H1 (cell line): ENCODE results near the gene HOXB3.

ENCODE experiments used
- CBX8 ChIP-seq: fragments of 300-800, 300-1000 bp; sonication (generic); IDR thresholded peaks from 2 replicates; pipeline ENCODE4 v1.7.1; 2016; ENCODE audit warnings: low read depth, low read length, borderline replicate concordance
- CHD2 ChIP-seq: IDR thresholded peaks from 2 replicates; pipeline ENCODE4 v1.6.1; 2012; ENCODE audit warnings: low read length, improper control_type of control experiment
- EP300 ChIP-seq, 2 experiments: IDR thresholded peaks; 1 replicate in 1 of 2; 2 replicates in 1 of 2; pipeline ENCODE4 v1.6.1; 2011 to 2012; ENCODE audit warnings: low read depth in 2 of 2, low read length in 2 of 2, mild to moderate bottlenecking in 2 of 2, borderline replicate concordance in 1 of 2, inconsistent platforms in 1 of 2, moderate library complexity in 1 of 2
- GABPA ChIP-seq: IDR thresholded peaks from 2 replicates; pipeline ENCODE4 v1.6.1; 2011; ENCODE audit warnings: mild to moderate bottlenecking, low read length, moderate library complexity, borderline replicate concordance; ENCODE audit not compliant: insufficient read depth
- GTF2F1 ChIP-seq: IDR thresholded peaks from 2 replicates; pipeline ENCODE4 v1.6.1; 2012; ENCODE audit warnings: low read depth, low read length, improper control_type of control experiment, borderline replicate concordance
- POLR2A ChIP-seq, 2 experiments: IDR thresholded peaks; 1 replicate in 1 of 2; 2 replicates in 1 of 2; pipeline ENCODE4 v1.6.1; 2011; ENCODE audit warnings: low read depth in 2 of 2, low read length in 2 of 2, mild to moderate bottlenecking in 2 of 2; ENCODE audit errors: control extremely low read depth in 1 of 2
- POU5F1 ChIP-seq: IDR thresholded peaks from 2 replicates; pipeline ENCODE4 v1.6.1; 2011; ENCODE audit warnings: low read depth, mild to moderate bottlenecking, low read length, moderate library complexity
- RBBP5 ChIP-seq: IDR thresholded peaks from 2 replicates; pipeline ENCODE4 v1.7.1; 2012; ENCODE audit warnings: low read depth, mild to moderate bottlenecking, inconsistent platforms, low read length, moderate library complexity, borderline replicate concordance
- SUZ12 ChIP-seq: fragments of 200-600 bp; sonication (generic); IDR thresholded peaks from 2 replicates; pipeline ENCODE4 v1.6.1; 2012; ENCODE audit warnings: mild to moderate bottlenecking, inconsistent platforms, low read length, moderate library complexity, mixed read lengths
- TBP ChIP-seq: IDR thresholded peaks from 2 replicates; pipeline ENCODE4 v1.6.1; 2011; ENCODE audit warnings: low read depth, low read length, improper control_type of control experiment
- TF ChIP-seq, protein P1 (sequence below), 3 experiments: IDR thresholded peaks; 1 replicate in 2 of 3; 2 replicates in 1 of 3; pipeline versions ENCODE4 v1.5.1 to v1.6.1; 2011; ENCODE audit warnings: low read length in 3 of 3, mild to moderate bottlenecking in 3 of 3, inconsistent platforms in 2 of 3, low read depth in 1 of 3, moderate library complexity in 1 of 3; ENCODE audit not compliant: insufficient read depth in 1 of 3; ENCODE audit errors: control extremely low read depth in 1 of 3
- TF ChIP-seq, protein P2 (sequence below): IDR thresholded peaks from 2 replicates; pipeline ENCODE4 v1.6.1; 2012; ENCODE audit warnings: low read length, inconsistent platforms
- TF ChIP-seq, protein P3 (sequence below): IDR thresholded peaks from 2 replicates; pipeline ENCODE4 v1.6.1; 2012; ENCODE audit warnings: inconsistent platforms

DNA sequence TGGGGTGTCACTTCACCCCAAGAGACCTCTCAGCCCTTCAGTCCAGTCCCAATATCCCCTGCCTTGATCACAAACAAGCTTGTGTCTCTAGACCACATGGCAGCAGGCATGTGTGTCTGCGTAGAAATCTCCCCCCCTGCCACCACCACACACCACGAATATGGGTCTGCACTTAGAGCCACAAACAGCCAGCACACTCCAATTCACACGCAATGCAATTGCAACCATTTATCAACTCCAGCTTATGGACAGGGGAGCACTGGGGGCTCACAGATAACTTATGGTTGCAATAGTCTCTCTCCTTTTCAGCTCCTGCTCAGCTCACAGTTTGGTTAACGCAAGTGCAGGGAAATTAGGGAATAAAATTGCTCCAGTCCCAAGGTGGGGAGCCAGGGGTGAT is 33.5 kb upstream of the HOXB3 start:
- TF ChIP-seq, protein P1, sequence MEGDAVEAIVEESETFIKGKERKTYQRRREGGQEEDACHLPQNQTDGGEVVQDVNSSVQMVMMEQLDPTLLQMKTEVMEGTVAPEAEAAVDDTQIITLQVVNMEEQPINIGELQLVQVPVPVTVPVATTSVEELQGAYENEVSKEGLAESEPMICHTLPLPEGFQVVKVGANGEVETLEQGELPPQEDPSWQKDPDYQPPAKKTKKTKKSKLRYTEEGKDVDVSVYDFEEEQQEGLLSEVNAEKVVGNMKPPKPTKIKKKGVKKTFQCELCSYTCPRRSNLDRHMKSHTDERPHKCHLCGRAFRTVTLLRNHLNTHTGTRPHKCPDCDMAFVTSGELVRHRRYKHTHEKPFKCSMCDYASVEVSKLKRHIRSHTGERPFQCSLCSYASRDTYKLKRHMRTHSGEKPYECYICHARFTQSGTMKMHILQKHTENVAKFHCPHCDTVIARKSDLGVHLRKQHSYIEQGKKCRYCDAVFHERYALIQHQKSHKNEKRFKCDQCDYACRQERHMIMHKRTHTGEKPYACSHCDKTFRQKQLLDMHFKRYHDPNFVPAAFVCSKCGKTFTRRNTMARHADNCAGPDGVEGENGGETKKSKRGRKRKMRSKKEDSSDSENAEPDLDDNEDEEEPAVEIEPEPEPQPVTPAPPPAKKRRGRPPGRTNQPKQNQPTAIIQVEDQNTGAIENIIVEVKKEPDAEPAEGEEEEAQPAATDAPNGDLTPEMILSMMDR (IDR thresholded peaks at IDR 0.05; ENCODE audit: control extremely low read depth in 1 of 3, insufficient read depth in 1 of 3, low read depth in 1 of 3, low read length in 3 of 3): no peak
- TF ChIP-seq POLR2A (IDR thresholded peaks at IDR 0.05; ENCODE audit: control extremely low read depth in 1 of 2, low read depth in 2 of 2, low read length in 2 of 2) (no peak), CBX8 (peak; percentile 78; the same call in 1 of the 2 replicates), TBP (no peak), GTF2F1 (no peak), RBBP5 (no peak), EP300 (IDR thresholded peaks at IDR 0.05; ENCODE audit: borderline replicate concordance in 1 of 2, low read depth in 2 of 2, low read length in 2 of 2) (no peak), GABPA (no peak), POU5F1 (no peak), SUZ12 (peak; percentile 21), CHD2 (no peak)
- TF ChIP-seq, protein P2, sequence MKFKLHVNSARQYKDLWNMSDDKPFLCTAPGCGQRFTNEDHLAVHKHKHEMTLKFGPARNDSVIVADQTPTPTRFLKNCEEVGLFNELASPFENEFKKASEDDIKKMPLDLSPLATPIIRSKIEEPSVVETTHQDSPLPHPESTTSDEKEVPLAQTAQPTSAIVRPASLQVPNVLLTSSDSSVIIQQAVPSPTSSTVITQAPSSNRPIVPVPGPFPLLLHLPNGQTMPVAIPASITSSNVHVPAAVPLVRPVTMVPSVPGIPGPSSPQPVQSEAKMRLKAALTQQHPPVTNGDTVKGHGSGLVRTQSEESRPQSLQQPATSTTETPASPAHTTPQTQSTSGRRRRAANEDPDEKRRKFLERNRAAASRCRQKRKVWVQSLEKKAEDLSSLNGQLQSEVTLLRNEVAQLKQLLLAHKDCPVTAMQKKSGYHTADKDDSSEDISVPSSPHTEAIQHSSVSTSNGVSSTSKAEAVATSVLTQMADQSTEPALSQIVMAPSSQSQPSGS: no peak
- TF ChIP-seq, protein P3, sequence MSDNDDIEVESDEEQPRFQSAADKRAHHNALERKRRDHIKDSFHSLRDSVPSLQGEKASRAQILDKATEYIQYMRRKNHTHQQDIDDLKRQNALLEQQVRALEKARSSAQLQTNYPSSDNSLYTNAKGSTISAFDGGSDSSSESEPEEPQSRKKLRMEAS: no peak
